IMR-90 (cell line): ENCODE results near the gene B4GALT1. TPM values are rescaled to one million over a fixed set of nuclear protein-coding genes. Genes with fewer than 3 reads are reported as not detected.

Experiments used
- ATAC-seq: fragments of 200-7000 bp; cut with Tn5 transposase; 2 replicates; pipeline ENCODE4 v1.9.1; 2020; ENCODE audit warnings: low read depth, mild to moderate bottlenecking, moderate library complexity
- BruUV-seq: library from RNA; stranded (reverse); fragments of 400-500 nt; replicated peaks from 2 replicates; lab custom pipeline; 2021; lab: Mats Ljungman, UMichigan
- CTCF ChIA-PET: fragments of 300-600 bp; formaldehyde crosslinking; extraction: SDS; loops from one replicate; lab custom pipeline; 2021; ENCODE audit warnings: antibody characterized with exemption; lab: Yijun Ruan, JAX
- POLR2A ChIA-PET: fragments of 300-600 bp; sonication (Branson Sonifier 250); formaldehyde crosslinking; loops from one replicate; lab custom pipeline; 2022; ENCODE audit warnings: antibody characterized with exemption; ENCODE audit not compliant: unreplicated experiment; lab: Charles Lee
- DNase-seq: peaks from one replicate; pipeline ENCODE4 v3.0.0; 2013
- H2AFZ ChIP-seq: replicated peaks from 2 replicates; pipeline ENCODE3; 2013; ENCODE audit warnings: low read length, mild to moderate bottlenecking; ENCODE audit not compliant: poor library complexity
- H2AK5ac ChIP-seq: 2 replicates; pipeline ENCODE4 v1.6.1; 2013; ENCODE audit warnings: low read depth, low read length, inconsistent platforms
- H2AK9ac ChIP-seq: replicated peaks from 2 replicates; pipeline ENCODE3; 2013; ENCODE audit warnings: mild to moderate bottlenecking, low read depth, low read length, moderate library complexity; ENCODE audit not compliant: poor library complexity
- H2BK120ac ChIP-seq: 2 replicates; pipeline ENCODE4 v1.6.1; 2013; ENCODE audit warnings: low read depth, low read length, inconsistent platforms
- H2BK15ac ChIP-seq: 3 replicates; pipeline ENCODE4 v1.6.1; 2013; ENCODE audit warnings: low read depth, low read length, inconsistent platforms
- H2BK20ac ChIP-seq: 2 replicates; pipeline ENCODE4 v1.6.1; 2013; ENCODE audit warnings: low read depth, mild to moderate bottlenecking, inconsistent platforms, low read length, moderate library complexity
- H2BK5ac ChIP-seq: 2 replicates; pipeline ENCODE4 v1.6.1; 2013; ENCODE audit warnings: mild to moderate bottlenecking, low read depth, low read length, inconsistent platforms; ENCODE audit not compliant: poor library complexity, severe bottlenecking
- H3K14ac ChIP-seq: replicated peaks from 2 replicates; pipeline ENCODE4 v1.6.1; 2013; ENCODE audit warnings: low read depth, low read length, inconsistent platforms
- H3K18ac ChIP-seq: 2 replicates; pipeline ENCODE4 v1.6.1; 2013; ENCODE audit warnings: low read depth, low read length, control low read depth
- H3K23ac ChIP-seq: 2 replicates; pipeline ENCODE4 v1.6.1; 2013; ENCODE audit warnings: low read depth, low read length, inconsistent platforms
- H3K27ac ChIP-seq: 2 replicates; pipeline ENCODE4 v1.5.1; 2013; ENCODE audit warnings: mild to moderate bottlenecking, control low read depth, low read length; ENCODE audit not compliant: insufficient read depth
- H3K27me3 ChIP-seq: 2 replicates; pipeline ENCODE4 v1.6.1; 2013; ENCODE audit warnings: low read length; ENCODE audit not compliant: control insufficient read depth, insufficient read depth
- H3K36me3 ChIP-seq: 2 replicates; pipeline ENCODE4 v1.6.1; 2013; ENCODE audit warnings: low read length, mixed read lengths; ENCODE audit not compliant: control insufficient read depth, insufficient read depth
- H3K4ac ChIP-seq: 2 replicates; pipeline ENCODE4 v1.6.1; 2013; ENCODE audit warnings: low read depth, low read length, inconsistent platforms
- H3K4me1 ChIP-seq: 2 replicates; pipeline ENCODE4 v1.6.1; 2013; ENCODE audit warnings: low read length, mixed read lengths; ENCODE audit not compliant: control insufficient read depth, insufficient read depth
- H3K4me2 ChIP-seq: 2 replicates; pipeline ENCODE4 v1.6.1; 2013; ENCODE audit warnings: low read depth, mild to moderate bottlenecking, control low read depth, low read length, moderate library complexity
- H3K4me3 ChIP-seq: 2 replicates; pipeline ENCODE4 v1.5.1; 2013; ENCODE audit warnings: low read depth, mild to moderate bottlenecking, control low read depth, low read length, moderate library complexity; ENCODE audit not compliant: insufficient read depth
- H3K56ac ChIP-seq: 2 replicates; pipeline ENCODE4 v1.6.1; 2013; ENCODE audit warnings: low read length, inconsistent platforms; ENCODE audit not compliant: insufficient read depth; ENCODE audit errors: extremely low read depth
- H3K79me1 ChIP-seq, 2 experiments: 2 replicates each; pipeline ENCODE4 v1.6.1; 2013; ENCODE audit warnings: low read length in 2 of 2, inconsistent platforms in 1 of 2, low read depth in 1 of 2
- H3K9ac ChIP-seq: 2 replicates; pipeline ENCODE4 v1.6.1; 2013; ENCODE audit warnings: low read depth, low read length, control low read depth
- H3K9me1 ChIP-seq: 2 replicates; pipeline ENCODE4 v1.6.1; 2013; ENCODE audit warnings: low read length, inconsistent platforms; ENCODE audit not compliant: insufficient read depth
- H3K9me3 ChIP-seq: 2 replicates; pipeline ENCODE4 v1.6.1; 2013; ENCODE audit warnings: low read length; ENCODE audit not compliant: control insufficient read depth, insufficient read depth
- H4K20me1 ChIP-seq: 2 replicates; pipeline ENCODE4 v1.6.1; 2013; ENCODE audit warnings: low read length, inconsistent platforms; ENCODE audit not compliant: insufficient read depth
- H4K5ac ChIP-seq: 2 replicates; pipeline ENCODE4 v1.6.1; 2013; ENCODE audit warnings: mild to moderate bottlenecking, low read depth, low read length, control low read depth
- H4K8ac ChIP-seq, 2 experiments: 2 replicates each; pipeline ENCODE4 v1.6.1; 2013; ENCODE audit warnings: low read depth in 2 of 2, low read length in 2 of 2, control low read depth in 1 of 2, inconsistent platforms in 1 of 2
- H4K91ac ChIP-seq: 2 replicates; pipeline ENCODE4 v1.6.1; 2013; ENCODE audit warnings: low read depth, low read length, inconsistent platforms; ENCODE audit not compliant: insufficient read depth
- MAZ ChIP-seq: IDR thresholded peaks from 2 replicates; pipeline ENCODE4 v1.6.1; 2012; ENCODE audit warnings: low read depth, mild to moderate bottlenecking, low read length, improper control_type of control experiment, moderate library complexity, borderline replicate concordance
- MXI1 ChIP-seq: IDR thresholded peaks from 2 replicates; pipeline ENCODE4 v1.6.1; 2012; ENCODE audit warnings: low read depth, mild to moderate bottlenecking, low read length, moderate library complexity, borderline replicate concordance
- NFE2L2 ChIP-seq: fragments of 150-350 bp; IDR thresholded peaks from 2 replicates; pipeline ENCODE4 v1.6.1; 2016; ENCODE audit warnings: low read depth, mild to moderate bottlenecking, low read length
- RFX5 ChIP-seq: IDR thresholded peaks from 2 replicates; pipeline ENCODE4 v1.8.0; 2012; ENCODE audit warnings: low read depth, mild to moderate bottlenecking, low read length, moderate library complexity
- WGBS, 2 experiments: methylation state at CpG; one replicate each; pipeline versions ENCODE4 v1.1.5 to v1.1.7; 2013; ENCODE audit warnings: missing lambda C conversion rate in 2 of 2; ENCODE audit not compliant: insufficient read length in 1 of 2; ENCODE audit errors: extremely low coverage in 2 of 2; 5-methylcytosine and 5-hydroxymethylcytosine counted together
- dilution Hi-C: fragments of 300-500 bp; cut with HindIII; formaldehyde crosslinking; loops from one replicate; pipeline ENCODE4 v1.14.3; 2018; ENCODE audit warnings: low sequenced_read_pairs; ENCODE audit not compliant: unreplicated experiment
- in situ Hi-C: fragments of 300-500 bp; cut with MboI; formaldehyde crosslinking; loops from 3 replicates; pipeline ENCODE4 v1.14.3; 2019; ENCODE audit warnings: low sequenced_read_pairs, inconsistent platforms, mixed read lengths
- intact Hi-C: fragments of 100-400 bp; cut with micrococcal nuclease; formaldehyde crosslinking; loops from 2 replicates; pipeline ENCODE4 v1.10.0; 2022
- polyA plus RNA-seq, 3 experiments: library from polyadenylated mRNA; depleted of rRNA; stranded (reverse); fragments of >200 nt; gene quantifications; 2 replicates each; pipeline ENCODE4 v1.2.3, GENCODE V29; 2012; ENCODE audit warnings: low replicate concordance in 1 of 3
- total RNA-seq: library from RNA; depleted of rRNA; stranded (reverse); fragments of >200 nt; gene quantifications from 2 replicates; pipeline ENCODE4 v1.2.3, GENCODE V29; 2012
- TF ChIP-seq, protein P1 (sequence below): fragments of 150-350 bp; IDR thresholded peaks from 2 replicates; pipeline ENCODE4 v1.6.1; 2016; ENCODE audit warnings: low read depth, mild to moderate bottlenecking, low read length, moderate library complexity, borderline replicate concordance
- TF ChIP-seq, protein P2 (sequence below): conservative IDR thresholded peaks from 2 replicates; pipeline ENCODE4 v1.5.1; 2012; ENCODE audit warnings: mild to moderate bottlenecking, low read depth, low read length, improper control_type of control experiment

Gene B4GALT1
- total and polyA plus RNA-seq, 2 of the 4 experiments (the other 2 are of a cell fraction): 8.8 to 37.8 TPM

DNA sequence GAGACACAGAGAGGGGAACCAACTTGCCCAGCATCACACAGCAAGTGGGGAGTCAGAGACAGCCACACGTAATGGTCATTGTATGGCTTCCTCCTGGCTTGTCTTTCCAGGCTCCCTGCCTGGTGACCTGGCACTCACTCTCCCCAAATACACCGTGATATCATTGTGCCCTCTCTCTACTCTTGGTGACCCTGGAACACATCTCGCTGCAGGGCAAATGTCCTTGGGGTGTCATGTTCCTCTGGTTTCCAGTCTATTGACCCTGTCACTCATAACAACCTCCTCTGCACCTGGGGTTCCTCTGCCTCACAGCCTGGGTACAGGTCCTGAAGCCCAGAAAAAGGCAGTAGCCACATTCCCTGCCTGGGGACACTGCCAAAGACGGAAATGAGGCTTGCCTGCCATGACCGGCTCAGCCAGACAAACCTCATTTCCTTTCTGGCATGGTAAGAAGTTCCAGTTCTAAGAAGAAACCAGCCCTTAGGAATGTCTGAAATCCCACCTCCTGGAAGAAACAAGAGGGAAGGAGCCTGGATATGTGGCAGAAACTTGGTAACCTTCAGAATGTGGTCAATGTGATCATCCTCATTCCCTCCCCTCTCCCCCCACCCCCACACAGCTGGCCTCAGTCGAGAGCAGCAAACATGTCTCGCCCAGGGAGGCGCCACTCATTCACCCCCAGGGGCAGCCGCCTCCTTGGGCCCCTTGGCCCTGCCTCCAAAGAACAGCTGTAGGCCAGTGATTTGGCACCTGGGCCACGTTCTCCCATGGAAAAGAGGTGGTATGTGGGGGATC lies 60.1 kb downstream of the B4GALT1 start:
- BruUV-seq: no TSS peak
- Histone ChIP-seq H2AK5ac (peak overlapping the region; percentile 76), H4K5ac (peak overlapping the region; percentile 91), H2BK5ac (peak overlapping the region; percentile 73), H2AFZ (peak overlapping the region; percentile 72), H3K9me3 (no peaks in the 10 kb centered on the region), H2AK9ac (peak overlapping the region; percentile 29), H3K4me1 (peaks cover 18% of the 10 kb centered on the region), H3K14ac (peak overlapping the region; percentile 69), H3K27me3 (no peaks in the 10 kb centered on the region), H3K18ac (peak overlapping the region; percentile 82), H2BK120ac (peak overlapping the region; percentile 28), H3K4ac (peak overlapping the region; percentile 62), H3K79me1 (peaks cover 0 to 22% of the 10 kb centered on the region in 2 experiments; a peak in 1 of 4 replicates), H2BK15ac (peak overlapping the region; percentile 83; the same call in 2 of the 3 replicates), H3K9me1 (peaks cover 25% of the 10 kb centered on the region), H4K20me1 (no peaks in the 10 kb centered on the region), H3K4me3 (no peak overlapping the region), H3K4me2 (peak overlapping the region; percentile 2; the same call in 1 of the 2 replicates), H2BK20ac (peak overlapping the region; percentile 68), H3K9ac (peak overlapping the region; percentile 18; the same call in 1 of the 2 replicates), H3K56ac (peak overlapping the region; percentile 2; the same call in 1 of the 2 replicates), H4K91ac (peak overlapping the region; percentile 80), H3K27ac (peak overlapping the region; percentile 86), H3K23ac (peak overlapping the region; percentile 75; the same call in 1 of the 2 replicates), H4K8ac (peak overlapping the region; percentile 83 to 88), H3K36me3 (peaks cover 7% of the 10 kb centered on the region; the same call in 1 of the 2 replicates)
- ChIA-PET POLR2A (no interaction called here), CTCF (interaction anchor here (1.0 kb wide), 1 partner anchor 119 kb away, joined by 4 read pairs; no protein-coding TSS in a partner anchor)
- DNase-seq (peak; percentile 89), ATAC-seq (peak; percentile 77)
- WGBS, 2 experiments: no CpG with 5 or more reads among the region's 10 CpGs
- dilution Hi-C loops: no loop called here
- in situ Hi-C loops: no loop called here
- intact Hi-C loops: loop anchor here (2.0 kb wide), 1 partner anchor 26 kb away; no protein-coding TSS in a partner anchor
- no peak for TF ChIP-seq NFE2L2
- TF ChIP-seq RFX5: no peak
- no peak for TF ChIP-seq MXI1
- 0 out of 2 replicates have a peak, but pooled peaks have one; percentile 62 for TF ChIP-seq MAZ
- TF ChIP-seq, protein P1, sequence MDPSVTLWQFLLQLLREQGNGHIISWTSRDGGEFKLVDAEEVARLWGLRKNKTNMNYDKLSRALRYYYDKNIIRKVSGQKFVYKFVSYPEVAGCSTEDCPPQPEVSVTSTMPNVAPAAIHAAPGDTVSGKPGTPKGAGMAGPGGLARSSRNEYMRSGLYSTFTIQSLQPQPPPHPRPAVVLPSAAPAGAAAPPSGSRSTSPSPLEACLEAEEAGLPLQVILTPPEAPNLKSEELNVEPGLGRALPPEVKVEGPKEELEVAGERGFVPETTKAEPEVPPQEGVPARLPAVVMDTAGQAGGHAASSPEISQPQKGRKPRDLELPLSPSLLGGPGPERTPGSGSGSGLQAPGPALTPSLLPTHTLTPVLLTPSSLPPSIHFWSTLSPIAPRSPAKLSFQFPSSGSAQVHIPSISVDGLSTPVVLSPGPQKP: no peak
- TF ChIP-seq, protein P2, sequence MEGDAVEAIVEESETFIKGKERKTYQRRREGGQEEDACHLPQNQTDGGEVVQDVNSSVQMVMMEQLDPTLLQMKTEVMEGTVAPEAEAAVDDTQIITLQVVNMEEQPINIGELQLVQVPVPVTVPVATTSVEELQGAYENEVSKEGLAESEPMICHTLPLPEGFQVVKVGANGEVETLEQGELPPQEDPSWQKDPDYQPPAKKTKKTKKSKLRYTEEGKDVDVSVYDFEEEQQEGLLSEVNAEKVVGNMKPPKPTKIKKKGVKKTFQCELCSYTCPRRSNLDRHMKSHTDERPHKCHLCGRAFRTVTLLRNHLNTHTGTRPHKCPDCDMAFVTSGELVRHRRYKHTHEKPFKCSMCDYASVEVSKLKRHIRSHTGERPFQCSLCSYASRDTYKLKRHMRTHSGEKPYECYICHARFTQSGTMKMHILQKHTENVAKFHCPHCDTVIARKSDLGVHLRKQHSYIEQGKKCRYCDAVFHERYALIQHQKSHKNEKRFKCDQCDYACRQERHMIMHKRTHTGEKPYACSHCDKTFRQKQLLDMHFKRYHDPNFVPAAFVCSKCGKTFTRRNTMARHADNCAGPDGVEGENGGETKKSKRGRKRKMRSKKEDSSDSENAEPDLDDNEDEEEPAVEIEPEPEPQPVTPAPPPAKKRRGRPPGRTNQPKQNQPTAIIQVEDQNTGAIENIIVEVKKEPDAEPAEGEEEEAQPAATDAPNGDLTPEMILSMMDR: no peak
